PC-3 (cell line): ENCODE measurements around the gene RIMBP2. TPM values are rescaled to one million over a fixed set of nuclear protein-coding genes. Genes with fewer than 3 reads are reported as not detected.

Experiments used
- ATAC-seq: fragments of 200-7000 bp; cut with Tn5 transposase; 2 replicates; pipeline ENCODE4 v1.9.1; 2020; ENCODE audit warnings: mild to moderate bottlenecking, moderate library complexity
- BruUV-seq: library from RNA; stranded (reverse); fragments of 400-500 nt; replicated peaks from 2 replicates; lab custom pipeline; 2021; lab: Mats Ljungman, UMichigan
- CTCF ChIA-PET: fragments of 300-600 bp; sonication (Branson Sonifier 250); formaldehyde crosslinking; loops from one replicate; lab custom pipeline; 2022; ENCODE audit warnings: antibody characterized with exemption; lab: Charles Lee
- POLR2A ChIA-PET: fragments of 300-600 bp; sonication (Branson Sonifier 250); formaldehyde crosslinking; loops from one replicate; lab custom pipeline; 2022; ENCODE audit warnings: antibody characterized with exemption; ENCODE audit not compliant: unreplicated experiment; lab: Charles Lee
- DNase-seq: peaks from one replicate; pipeline ENCODE4 v3.0.0-alpha.2; 2015
- H2AFZ ChIP-seq: fragments of 300-600 bp; sonication (generic); 2 replicates; pipeline ENCODE4 v1.6.0; 2016; ENCODE audit warnings: antibody characterized with exemption, low read length
- H3F3A ChIP-seq: fragments of 300-600 bp; sonication (generic); one replicate; pipeline ENCODE4 v1.6.0; 2017; ENCODE audit warnings: antibody characterized with exemption, low read length, control low read depth, mild to moderate bottlenecking; ENCODE audit not compliant: unreplicated experiment
- H3K27ac ChIP-seq: fragments of 300-600 bp; sonication (generic); 2 replicates; pipeline ENCODE4 v1.5.1; 2016; ENCODE audit warnings: mild to moderate bottlenecking, low read length
- H3K27me3 ChIP-seq: fragments of 300-600 bp; sonication (generic); 2 replicates; pipeline ENCODE4 v1.6.1; 2016; ENCODE audit warnings: low read length, mixed read lengths
- H3K36me3 ChIP-seq: fragments of 300-600 bp; sonication (generic); 2 replicates; pipeline ENCODE4 v1.6.1; 2016; ENCODE audit warnings: low read depth, mixed run types, low read length, mixed read lengths
- H3K4me1 ChIP-seq: fragments of 300-600 bp; sonication (generic); 2 replicates; pipeline ENCODE4 v1.5.1; 2016; ENCODE audit warnings: low read length; ENCODE audit not compliant: insufficient read depth
- H3K4me2 ChIP-seq: fragments of 300-600 bp; sonication (generic); 2 replicates; pipeline ENCODE4 v1.6.0; 2016; ENCODE audit warnings: low read length
- H3K4me3 ChIP-seq: fragments of 300-600 bp; sonication (generic); 2 replicates; pipeline ENCODE4 v1.5.1; 2016; ENCODE audit warnings: mild to moderate bottlenecking, low read length, mixed read lengths
- H3K79me2 ChIP-seq: fragments of 300-600 bp; sonication (generic); 2 replicates; pipeline ENCODE4 v1.6.1; 2017; ENCODE audit warnings: low read length, mixed read lengths
- H3K9ac ChIP-seq: fragments of 300-600 bp; sonication (generic); 2 replicates; pipeline ENCODE4 v1.6.0; 2016; ENCODE audit warnings: mild to moderate bottlenecking, low read length
- H3K9me2 ChIP-seq: fragments of 300-600 bp; sonication (generic); replicated peaks from 2 replicates; pipeline ENCODE4 v1.6.1; 2016; ENCODE audit warnings: mixed run types, low read length, mixed read lengths
- H3K9me3 ChIP-seq: fragments of 300-600 bp; sonication (generic); 2 replicates; pipeline ENCODE4 v1.6.1; 2016; ENCODE audit warnings: low read length, mixed read lengths
- H4K20me1 ChIP-seq: fragments of 300-600 bp; sonication (generic); 2 replicates; pipeline ENCODE4 v1.6.1; 2016; ENCODE audit warnings: low read length, mixed read lengths
- CTCF ChIP-seq: fragments of 300-600 bp; sonication (generic); conservative IDR thresholded peaks from 2 replicates; pipeline ENCODE4 v1.5.1; 2017; ENCODE audit warnings: antibody characterized with exemption, low read depth, mild to moderate bottlenecking, low read length
- EZH2 ChIP-seq: fragments of 300-600 bp; sonication (generic); IDR thresholded peaks from one replicate; pipeline ENCODE4 v1.6.1; 2017; ENCODE audit warnings: antibody characterized with exemption, mild to moderate bottlenecking, low read length; ENCODE audit not compliant: unreplicated experiment
- EZH2phosphoT487 ChIP-seq: fragments of 300-600 bp; sonication (generic); IDR thresholded peaks from 2 replicates; pipeline ENCODE4 v1.6.1; 2018; ENCODE audit warnings: mild to moderate bottlenecking, antibody characterized with exemption, low read length, borderline replicate concordance
- intact Hi-C: fragments of 100-400 bp; cut with micrococcal nuclease; formaldehyde crosslinking; loops from 2 replicates; pipeline ENCODE4 v1.9.0; 2023
- total RNA-seq: library from RNA; depleted of rRNA; stranded (reverse); fragments of >200 nt; gene quantifications from 2 replicates; pipeline ENCODE4 v1.2.3, GENCODE V29; 2014

Gene RIMBP2
- total RNA-seq, 1 experiment from 2014 or later = not detected

DNA sequence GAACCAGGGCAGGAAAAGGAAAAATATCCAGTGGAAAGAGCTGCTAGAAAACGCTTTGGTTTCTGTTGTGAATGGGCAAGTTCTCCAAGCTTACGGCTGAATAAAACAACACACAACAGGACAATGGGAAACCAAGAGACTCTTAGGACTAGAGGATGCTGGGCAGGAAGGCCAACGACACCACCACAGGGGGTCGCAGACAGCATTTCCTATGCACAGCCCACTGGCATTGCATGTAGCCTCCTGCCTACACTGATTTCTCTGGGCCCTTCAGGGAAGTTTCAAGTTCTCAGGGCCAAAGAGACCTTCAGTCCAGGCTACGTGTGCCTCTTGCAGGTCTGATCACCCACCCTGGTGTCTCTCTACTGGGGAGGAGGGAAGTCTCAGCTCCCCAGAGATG lies 108.0 kb downstream of the RIMBP2 start:
- TF ChIP-seq CTCF (no peak), EZH2phosphoT487 (no peak), EZH2 (no peak)
- Histone ChIP-seq H3K36me3 (no peaks in the 10 kb centered on the region), H3K9me3 (no peaks in the 10 kb centered on the region), H3K79me2 (no peaks in the 10 kb centered on the region), H3F3A (no peaks in the 10 kb centered on the region), H3K27me3 (no peaks in the 10 kb centered on the region), H3K4me3 (no peak overlapping the region), H3K4me1 (no peaks in the 10 kb centered on the region), H3K27ac (no peak overlapping the region), H3K9me2 (no peaks in the 10 kb centered on the region), H2AFZ (no peak overlapping the region), H3K9ac (no peak overlapping the region), H3K4me2 (no peak overlapping the region), H4K20me1 (no peaks in the 10 kb centered on the region)
- DNase-seq (no peak), ATAC-seq (no peak)
- ChIA-PET POLR2A (no interaction called here), CTCF (no interaction called here)
- no TSS peak for BruUV-seq
- intact Hi-C loops = no loop called here

DNA sequence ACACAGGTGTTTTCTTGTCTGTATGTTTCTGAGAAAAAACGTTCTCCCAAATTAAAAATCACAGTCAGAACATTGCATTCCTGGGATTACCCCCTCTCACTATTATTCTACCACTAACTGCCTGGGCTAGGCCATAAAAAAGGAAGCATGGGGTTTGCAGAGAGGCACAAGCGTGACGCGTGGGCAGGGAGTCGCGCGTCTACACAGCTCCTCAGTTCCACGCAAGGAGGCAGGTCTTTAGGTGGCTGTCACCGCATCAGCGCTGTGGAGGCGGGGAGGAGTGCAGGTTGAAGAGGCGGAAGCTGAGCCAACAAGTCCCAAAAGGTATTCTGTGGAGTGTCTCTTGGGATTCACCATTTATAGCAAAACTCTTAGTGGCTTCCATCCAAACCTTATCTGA lies 109.9 kb downstream of the RIMBP2 start:
- no peak overlapping the region for H2AFZ ChIP-seq
- no peaks in the 10 kb centered on the region for H3K79me2 ChIP-seq
- no peak overlapping the region for H3K4me2 ChIP-seq
- H3K36me3 ChIP-seq = no peaks in the 10 kb centered on the region
- H3K27me3 ChIP-seq = no peaks in the 10 kb centered on the region
- H3K9me3 ChIP-seq = no peaks in the 10 kb centered on the region
- H3K27ac ChIP-seq = no peak overlapping the region
- no peaks in the 10 kb centered on the region for H3K4me1 ChIP-seq
- no peaks in the 10 kb centered on the region for H3F3A ChIP-seq
- no peak overlapping the region for H3K9ac ChIP-seq
- no peak overlapping the region for H3K4me3 ChIP-seq
- intact Hi-C loops = no loop called here
- no TSS peak for BruUV-seq
- no peaks in the 10 kb centered on the region for H4K20me1 ChIP-seq
- TF ChIP-seq EZH2phosphoT487 (no peak), CTCF (no peak), EZH2 (no peak)
- POLR2A ChIA-PET = no interaction called here
- no peak for DNase-seq
- CTCF ChIA-PET = no interaction called here
- no peaks in the 10 kb centered on the region for H3K9me2 ChIP-seq
- no peak for ATAC-seq

- Histone ChIP-seq H3K79me2 (no peaks in the 10 kb centered on the region), H4K20me1 (no peaks in the 10 kb centered on the region), H3K9me2 (no peaks in the 10 kb centered on the region), H3K4me1 (no peaks in the 10 kb centered on the region), H2AFZ (no peak overlapping the region), H3K4me3 (no peak overlapping the region), H3K27ac (no peak overlapping the region), H3F3A (no peaks in the 10 kb centered on the region), H3K36me3 (no peaks in the 10 kb centered on the region), H3K9me3 (no peaks in the 10 kb centered on the region), H3K27me3 (no peaks in the 10 kb centered on the region), H3K9ac (no peak overlapping the region), H3K4me2 (no peak overlapping the region)
- ChIA-PET POLR2A (no interaction called here), CTCF (no interaction called here)
- no peak for ATAC-seq
- TF ChIP-seq EZH2 (no peak), CTCF (no peak), EZH2phosphoT487 (no peak)
- BruUV-seq = no TSS peak
- intact Hi-C loops = no loop called here
- DNase-seq = no peak
Observed at GRCh38 chr12:130603396-130603965, 112.6 kb downstream of the RIMBP2 start.
